Measurements from ENCODE around the gene SERPINH1. TPM values are rescaled to one million over a fixed set of nuclear protein-coding genes. Genes with fewer than 3 reads are reported as not detected.

SERPINH1 gene
- total and polyA plus RNA-seq, 2 of the 13 experiments (the other 11 are each of a cell fraction or from before 2014, with no cell fraction given) = 83.6 to 83.8 TPM

DNA sequence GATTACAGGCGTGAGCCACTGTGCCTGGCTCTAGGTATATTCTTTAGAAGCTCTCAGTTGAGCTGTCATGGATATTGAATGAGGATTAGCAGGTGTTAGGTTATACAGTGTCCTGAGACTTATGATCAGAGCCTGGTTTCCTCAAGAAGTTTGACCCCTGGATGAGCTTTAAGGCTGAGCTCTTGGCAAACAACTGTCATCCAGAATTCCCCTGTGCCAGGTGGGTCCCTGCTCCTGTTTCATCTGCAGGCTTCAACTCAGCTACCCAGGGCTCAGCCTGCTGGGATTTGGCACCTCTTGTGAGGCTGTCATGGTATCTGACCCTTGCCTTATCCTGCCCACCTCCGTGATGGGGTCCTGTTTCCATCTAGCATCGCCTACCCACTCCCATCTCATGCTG, 24.3 kb downstream of the SERPINH1 start:
- BruUV-seq (replicated peaks) = no TSS peak
- no peak overlapping the region for H2AFZ ChIP-seq (ENCODE audit: low read length)
- peaks cover 0 to 10% of the 10 kb centered on the region in 2 experiments; a peak in 3 of 5 replicates for H3K27me3 ChIP-seq (ENCODE audit: control insufficient read depth in 1 of 2, insufficient read depth in 2 of 2, low read length in 2 of 2)
- TF ChIP-seq ZNF468 (CRISPR knock-in tag; IDR thresholded peaks at IDR 0.05) = no peak
- no peak for TF ChIP-seq RAD21 (CRISPR knock-in tag; IDR thresholded peaks at IDR 0.05)
- no peak for TF ChIP-seq KMT2B (CRISPR knock-in tag; IDR thresholded peaks at IDR 0.05)
- TF ChIP-seq GFI1 (CRISPR knock-in tag; IDR thresholded peaks at IDR 0.05; ENCODE audit: borderline replicate concordance) = no peak
- TF ChIP-seq, protein P1, sequence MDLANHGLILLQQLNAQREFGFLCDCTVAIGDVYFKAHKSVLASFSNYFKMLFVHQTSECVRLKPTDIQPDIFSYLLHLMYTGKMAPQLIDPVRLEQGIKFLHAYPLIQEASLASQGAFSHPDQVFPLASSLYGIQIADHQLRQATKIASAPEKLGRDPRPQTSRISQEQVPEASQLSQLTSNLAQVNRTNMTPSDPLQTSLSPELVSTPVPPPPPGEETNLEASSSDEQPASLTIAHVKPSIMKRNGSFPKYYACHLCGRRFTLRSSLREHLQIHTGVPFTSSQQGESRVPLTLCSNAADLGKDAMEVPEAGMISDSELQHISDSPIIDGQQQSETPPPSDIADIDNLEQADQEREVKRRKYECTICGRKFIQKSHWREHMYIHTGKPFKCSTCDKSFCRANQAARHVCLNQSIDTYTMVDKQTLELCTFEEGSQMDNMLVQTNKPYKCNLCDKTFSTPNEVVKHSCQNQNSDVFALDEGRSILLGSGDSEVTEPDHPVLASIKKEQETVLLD (CRISPR knock-in tag; IDR thresholded peaks at IDR 0.05; ENCODE audit: low read depth) = no peak
- TF ChIP-seq ZNF432 (CRISPR knock-in tag; IDR thresholded peaks at IDR 0.05; ENCODE audit: borderline replicate concordance) = no peak
- no peak for TF ChIP-seq ZNF101 (CRISPR knock-in tag; IDR thresholded peaks at IDR 0.05; ENCODE audit: borderline replicate concordance, low read depth)
- no peak for TF ChIP-seq IKZF1 (IDR thresholded peaks at IDR 0.05)
- TF ChIP-seq ZNF205 (CRISPR knock-in tag; IDR thresholded peaks at IDR 0.05) = no peak
- no peak for TF ChIP-seq RBM22 (optimal IDR thresholded peaks at IDR 0.05; ENCODE audit: low read length)
- TF ChIP-seq ATF7-NPFF (CRISPR knock-in tag; IDR thresholded peaks at IDR 0.05; ENCODE audit: low read depth) = no peak
- TF ChIP-seq HES4 (CRISPR knock-in tag; IDR thresholded peaks at IDR 0.05; ENCODE audit: borderline replicate concordance) = no peak
- no peak for TF ChIP-seq ZNF333 (CRISPR knock-in tag; IDR thresholded peaks at IDR 0.05; ENCODE audit: borderline replicate concordance)
- no peak for TF ChIP-seq ZMYM4 (CRISPR knock-in tag; IDR thresholded peaks at IDR 0.05)
- H3K4me2 ChIP-seq (ENCODE audit: low read depth, low read length) = no peak overlapping the region
- no peaks in the 10 kb centered on the region for H3K36me3 ChIP-seq (replicated peaks in 1 of 2; ENCODE audit: control insufficient read depth in 1 of 2, insufficient read depth in 2 of 2, low read length in 2 of 2)
- no peak overlapping the region for H3K9ac ChIP-seq (ENCODE audit: insufficient read depth, low read depth, low read length)
- H3K9me3 ChIP-seq (ENCODE audit: low read length) = no peaks in the 10 kb centered on the region
- ChIA-PET POLR2A (no interaction called here), CTCF (ENCODE audit: low intra/inter-chr PET ratio, low total read pairs) (no interaction called here)
- H3K79me2 ChIP-seq (ENCODE audit: insufficient read depth, low read length) = no peaks in the 10 kb centered on the region
- H3K4me1 ChIP-seq (ENCODE audit: insufficient read depth, low read length) = peaks cover 36% of the 10 kb centered on the region
- DNase-seq (ENCODE audit: low spot score) (no peak), ATAC-seq (no peak), FAIRE-seq (no peak)
- WGBS (ENCODE audit: low lambda C conversion rate) = 46% methylated on average over 3 of the region's 3 CpGs
- in situ Hi-C loops (cut with HindIII; ENCODE audit: extremely low pct_ligation_motif_present, low pct_unique_long_range_greater_than_20kb) (no loop called here), intact Hi-C loops (cut with micrococcal nuclease; ENCODE audit: unreplicated experiment) (no loop called here)
- H3K4me3 ChIP-seq (replicated peaks in 1 of 3; ENCODE audit: insufficient read depth in 1 of 3, low read depth in 2 of 3, low read length in 3 of 3) = no peak overlapping the region
- H4K20me1 ChIP-seq (ENCODE audit: insufficient read depth, low read length) = no peaks in the 10 kb centered on the region
- no peak overlapping the region for H3K27ac ChIP-seq (ENCODE audit: extremely low read length, insufficient read depth, low read length)

Data from HepG2 (cell line).